Suprapubic skin (tissue), 4 donors: ENCODE results near the gene CCSAP.

Experiments used
- EP300 ChIP-seq: sonication (generic); formaldehyde crosslinking; IDR thresholded peaks from one replicate; pipeline ENCODE4 v1.6.1; 2017; ENCODE audit warnings: antibody characterized with exemption
- POLR2A ChIP-seq, 2 donors: fragments of 450-650 bp; IDR thresholded peaks; one replicate each; pipeline ENCODE4 v1.6.1; 2017; ENCODE audit warnings: antibody characterized with exemption in 2 of 2, mild to moderate bottlenecking in 2 of 2, moderate library complexity in 2 of 2
- POLR2AphosphoS5 ChIP-seq, 3 donors: sonication (generic); formaldehyde crosslinking; IDR thresholded peaks; one replicate each; pipeline ENCODE4 v1.6.1; 2017; ENCODE audit warnings: antibody characterized with exemption in 3 of 3
- TF ChIP-seq, protein P1 (sequence below), 2 donors: fragments of 200-600 bp in 1 of 2; fragments of 450-650 bp in 1 of 2; sonication (generic) in 1 of 2; IDR thresholded peaks; one replicate each; pipeline ENCODE4 v1.5.1; 2016 to 2019; ENCODE audit warnings: antibody characterized with exemption in 2 of 2, mild to moderate bottlenecking in 1 of 2, moderate library complexity in 1 of 2

DNA sequence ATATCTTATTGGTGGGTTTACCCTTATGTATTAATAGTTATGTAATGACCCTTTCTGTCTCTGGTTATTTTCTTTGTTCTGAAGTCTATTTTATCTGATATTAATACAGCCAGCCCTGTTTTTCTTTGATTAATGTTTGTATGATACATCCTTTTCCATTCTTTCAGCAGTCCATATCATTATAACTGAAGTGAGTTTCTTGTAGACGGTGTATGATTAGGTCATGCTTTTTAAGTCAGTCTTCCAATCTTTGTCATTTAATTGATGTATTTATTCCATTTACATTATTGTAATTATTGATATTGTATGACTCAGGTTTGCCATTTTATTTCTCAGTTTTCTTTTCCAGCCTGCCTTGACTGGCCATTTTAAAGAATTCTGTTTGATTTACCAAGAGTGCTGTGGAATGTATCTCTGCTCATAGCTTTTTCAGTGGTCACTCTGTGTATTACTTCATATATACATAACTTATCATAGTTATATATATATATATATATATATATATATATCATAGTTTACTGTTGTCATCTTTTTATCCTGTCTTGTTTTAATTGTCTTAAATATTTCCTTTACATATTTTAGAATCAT is 61.4 kb downstream of the CCSAP start:
- no peak for TF ChIP-seq POLR2AphosphoS5 (IDR thresholded peaks at IDR 0.05)
- TF ChIP-seq, protein P1, sequence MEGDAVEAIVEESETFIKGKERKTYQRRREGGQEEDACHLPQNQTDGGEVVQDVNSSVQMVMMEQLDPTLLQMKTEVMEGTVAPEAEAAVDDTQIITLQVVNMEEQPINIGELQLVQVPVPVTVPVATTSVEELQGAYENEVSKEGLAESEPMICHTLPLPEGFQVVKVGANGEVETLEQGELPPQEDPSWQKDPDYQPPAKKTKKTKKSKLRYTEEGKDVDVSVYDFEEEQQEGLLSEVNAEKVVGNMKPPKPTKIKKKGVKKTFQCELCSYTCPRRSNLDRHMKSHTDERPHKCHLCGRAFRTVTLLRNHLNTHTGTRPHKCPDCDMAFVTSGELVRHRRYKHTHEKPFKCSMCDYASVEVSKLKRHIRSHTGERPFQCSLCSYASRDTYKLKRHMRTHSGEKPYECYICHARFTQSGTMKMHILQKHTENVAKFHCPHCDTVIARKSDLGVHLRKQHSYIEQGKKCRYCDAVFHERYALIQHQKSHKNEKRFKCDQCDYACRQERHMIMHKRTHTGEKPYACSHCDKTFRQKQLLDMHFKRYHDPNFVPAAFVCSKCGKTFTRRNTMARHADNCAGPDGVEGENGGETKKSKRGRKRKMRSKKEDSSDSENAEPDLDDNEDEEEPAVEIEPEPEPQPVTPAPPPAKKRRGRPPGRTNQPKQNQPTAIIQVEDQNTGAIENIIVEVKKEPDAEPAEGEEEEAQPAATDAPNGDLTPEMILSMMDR (IDR thresholded peaks at IDR 0.05) = no peak
- no peak for TF ChIP-seq POLR2A (IDR thresholded peaks at IDR 0.05)
- TF ChIP-seq EP300 = no peak
